ENCODE results near the gene UGGT2.
"Not testable (repeated sequence)": the region's sequence is repeated elsewhere in the genome, so short reads cannot be mapped to it uniquely, and the experiment has no call there.

The UGGT2 gene, protein sequence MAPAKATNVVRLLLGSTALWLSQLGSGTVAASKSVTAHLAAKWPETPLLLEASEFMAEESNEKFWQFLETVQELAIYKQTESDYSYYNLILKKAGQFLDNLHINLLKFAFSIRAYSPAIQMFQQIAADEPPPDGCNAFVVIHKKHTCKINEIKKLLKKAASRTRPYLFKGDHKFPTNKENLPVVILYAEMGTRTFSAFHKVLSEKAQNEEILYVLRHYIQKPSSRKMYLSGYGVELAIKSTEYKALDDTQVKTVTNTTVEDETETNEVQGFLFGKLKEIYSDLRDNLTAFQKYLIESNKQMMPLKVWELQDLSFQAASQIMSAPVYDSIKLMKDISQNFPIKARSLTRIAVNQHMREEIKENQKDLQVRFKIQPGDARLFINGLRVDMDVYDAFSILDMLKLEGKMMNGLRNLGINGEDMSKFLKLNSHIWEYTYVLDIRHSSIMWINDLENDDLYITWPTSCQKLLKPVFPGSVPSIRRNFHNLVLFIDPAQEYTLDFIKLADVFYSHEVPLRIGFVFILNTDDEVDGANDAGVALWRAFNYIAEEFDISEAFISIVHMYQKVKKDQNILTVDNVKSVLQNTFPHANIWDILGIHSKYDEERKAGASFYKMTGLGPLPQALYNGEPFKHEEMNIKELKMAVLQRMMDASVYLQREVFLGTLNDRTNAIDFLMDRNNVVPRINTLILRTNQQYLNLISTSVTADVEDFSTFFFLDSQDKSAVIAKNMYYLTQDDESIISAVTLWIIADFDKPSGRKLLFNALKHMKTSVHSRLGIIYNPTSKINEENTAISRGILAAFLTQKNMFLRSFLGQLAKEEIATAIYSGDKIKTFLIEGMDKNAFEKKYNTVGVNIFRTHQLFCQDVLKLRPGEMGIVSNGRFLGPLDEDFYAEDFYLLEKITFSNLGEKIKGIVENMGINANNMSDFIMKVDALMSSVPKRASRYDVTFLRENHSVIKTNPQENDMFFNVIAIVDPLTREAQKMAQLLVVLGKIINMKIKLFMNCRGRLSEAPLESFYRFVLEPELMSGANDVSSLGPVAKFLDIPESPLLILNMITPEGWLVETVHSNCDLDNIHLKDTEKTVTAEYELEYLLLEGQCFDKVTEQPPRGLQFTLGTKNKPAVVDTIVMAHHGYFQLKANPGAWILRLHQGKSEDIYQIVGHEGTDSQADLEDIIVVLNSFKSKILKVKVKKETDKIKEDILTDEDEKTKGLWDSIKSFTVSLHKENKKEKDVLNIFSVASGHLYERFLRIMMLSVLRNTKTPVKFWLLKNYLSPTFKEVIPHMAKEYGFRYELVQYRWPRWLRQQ (N-terminal part only)

DNA sequence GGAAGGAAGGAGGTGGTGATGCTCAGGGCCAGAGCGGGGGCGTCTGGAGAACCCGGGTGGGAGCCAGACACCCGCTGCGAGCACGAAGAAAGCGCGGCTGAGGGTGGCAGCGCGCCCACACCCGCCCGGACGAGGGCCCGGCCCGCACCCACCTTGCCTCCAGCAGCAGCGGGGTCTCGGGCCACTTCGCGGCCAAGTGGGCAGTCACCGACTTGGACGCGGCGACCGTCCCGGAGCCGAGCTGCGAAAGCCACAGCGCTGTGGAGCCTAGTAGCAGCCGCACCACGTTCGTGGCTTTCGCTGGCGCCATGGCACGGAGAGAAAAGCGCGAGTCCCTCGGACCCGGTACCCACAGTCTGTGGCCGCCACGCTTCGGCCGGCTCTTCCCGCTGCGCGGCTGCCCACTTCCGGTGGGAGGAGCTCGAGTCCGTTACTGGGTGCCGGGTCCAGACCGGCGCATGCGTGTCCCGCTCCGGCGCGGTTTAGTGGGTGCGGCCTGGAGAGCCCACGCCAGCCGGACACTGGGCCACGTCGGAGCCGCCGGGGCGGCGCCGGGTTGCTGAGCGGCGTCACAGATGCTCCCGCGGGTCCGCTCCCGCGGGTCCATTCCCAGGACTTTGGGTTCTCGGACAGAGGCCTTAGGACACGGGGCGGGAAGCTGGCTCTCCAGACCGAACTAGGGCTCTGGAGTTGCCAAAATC, at the start of gene UGGT2:
UGGT2 (minus strand) TSS at position 399 of the 701 bp plus-strand sequence; CDS start at position 310, 89 bp downstream.
- DNase-seq: peak; percentile 98

GRCh38 chr13:96100457-96101220, 47.4 kb upstream of the UGGT2 start:
- DNase-seq: no peak

- no peak for DNase-seq
Measured at GRCh38 chr13:96093296-96094006, 40.2 kb upstream of the UGGT2 start.

DNA sequence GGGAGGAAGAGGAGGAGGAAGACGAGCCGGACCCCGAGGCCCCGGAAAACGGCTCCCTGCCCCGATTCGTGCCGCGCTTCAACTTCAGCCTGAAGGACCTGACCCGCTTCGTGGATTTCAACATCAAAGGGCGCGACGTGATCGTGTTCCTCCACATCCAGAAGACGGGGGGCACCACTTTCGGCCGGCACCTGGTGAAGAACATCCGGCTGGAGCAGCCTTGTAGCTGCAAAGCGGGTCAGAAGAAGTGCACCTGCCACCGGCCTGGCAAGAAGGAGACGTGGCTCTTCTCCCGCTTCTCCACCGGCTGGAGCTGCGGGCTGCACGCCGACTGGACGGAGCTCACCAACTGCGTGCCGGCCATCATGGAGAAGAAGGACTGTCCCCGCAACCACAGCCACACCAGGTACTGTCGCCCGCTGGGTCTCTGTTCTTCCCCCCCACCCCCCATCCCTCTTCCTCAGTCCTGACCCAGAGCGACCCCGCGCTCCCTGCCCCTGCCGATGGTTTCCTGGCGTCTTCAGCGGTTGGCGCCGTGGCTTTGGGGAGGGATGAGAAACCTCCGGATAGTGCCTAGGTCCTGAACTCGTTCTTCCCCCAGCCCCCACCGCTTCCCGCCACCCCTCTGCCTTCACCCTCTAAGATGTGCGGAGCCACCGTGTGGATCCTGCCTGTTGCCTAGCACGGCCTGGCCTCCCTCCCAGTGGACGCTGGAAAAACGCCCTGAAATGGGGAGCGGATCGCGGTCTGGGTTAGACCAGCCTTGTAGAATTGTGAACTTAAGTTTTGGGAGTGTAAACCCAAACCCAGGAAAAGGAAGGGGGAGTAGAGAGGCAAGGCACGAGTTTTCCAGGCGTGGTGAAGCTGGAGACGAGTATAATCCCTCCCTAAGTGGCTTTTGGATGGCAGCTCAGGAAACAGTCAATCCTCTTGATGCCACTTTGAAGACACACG, 38.2 kb upstream of the UGGT2 start:
- no peak for DNase-seq

DNA sequence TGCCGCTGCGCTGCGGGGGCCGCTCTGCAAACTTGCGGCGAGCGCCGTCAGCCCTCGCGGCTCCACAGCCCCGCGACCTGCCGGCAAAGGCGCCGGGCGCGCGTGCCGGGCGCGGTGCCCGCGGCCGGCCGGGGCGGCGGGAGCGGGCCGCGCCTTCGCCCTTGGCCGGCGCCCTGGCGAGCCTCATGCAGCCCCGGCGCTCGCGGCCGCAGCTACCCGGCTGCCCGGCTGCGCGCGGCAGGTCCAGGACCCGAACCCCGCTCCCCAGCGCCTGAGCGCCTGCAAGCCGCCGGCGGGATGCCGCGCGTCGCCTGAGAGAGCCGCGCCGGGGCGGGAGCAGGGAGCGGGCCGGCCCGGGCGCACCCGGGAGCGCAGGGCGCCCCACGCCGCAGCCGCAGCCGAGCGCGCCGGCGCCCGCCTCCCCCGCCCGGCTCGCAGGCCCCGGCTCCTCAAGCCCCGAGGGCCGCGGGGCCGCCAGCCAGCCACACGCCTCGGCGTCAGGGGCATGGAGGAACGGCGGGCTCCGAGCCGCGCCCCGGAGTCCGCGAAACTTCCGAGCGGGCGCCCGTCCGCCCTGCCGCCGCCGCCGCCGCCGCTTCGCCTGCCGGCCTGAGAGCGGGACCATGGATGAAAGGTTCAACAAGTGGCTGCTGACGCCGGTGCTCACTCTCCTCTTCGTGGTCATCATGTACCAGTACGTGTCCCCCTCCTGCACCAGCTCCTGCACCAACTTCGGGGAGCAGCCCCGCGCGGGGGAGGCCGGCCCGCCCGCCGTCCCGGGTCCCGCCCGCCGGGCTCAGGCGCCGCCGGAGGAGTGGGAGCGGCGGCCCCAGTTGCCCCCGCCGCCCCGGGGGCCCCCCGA, 37.3 kb upstream of the UGGT2 start:
- DNase-seq: peak; percentile 6

DNA sequence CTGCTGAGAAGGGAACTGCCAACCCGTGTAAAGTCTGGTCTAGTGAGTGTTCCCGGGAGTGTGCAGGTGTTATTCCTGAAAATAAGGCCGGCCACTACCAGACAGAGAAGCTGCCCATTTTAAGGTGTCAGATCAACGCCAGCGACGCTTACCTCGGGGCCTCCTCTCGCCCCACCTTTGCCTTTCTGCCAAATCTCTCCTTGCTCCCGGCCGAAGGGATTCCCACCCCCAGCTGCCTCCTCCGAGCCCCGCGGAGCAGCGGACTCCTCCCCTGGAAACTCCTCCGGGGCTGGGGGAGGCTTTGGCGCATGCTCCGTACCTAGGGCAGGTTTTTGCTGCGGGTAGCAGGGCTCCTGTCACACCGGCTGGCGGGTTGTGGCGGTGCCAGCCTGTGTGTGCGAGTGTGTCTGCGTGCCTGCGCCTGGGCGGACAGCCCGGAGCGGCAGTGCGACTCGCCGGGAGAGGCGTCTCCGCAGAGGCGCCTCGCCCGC, 36.6 kb upstream of the UGGT2 start, which contains the start of gene HS6ST3:
HS6ST3 (plus strand) TSS at position 359 of the 491 bp plus-strand sequence.
- no peak for DNase-seq

DNA sequence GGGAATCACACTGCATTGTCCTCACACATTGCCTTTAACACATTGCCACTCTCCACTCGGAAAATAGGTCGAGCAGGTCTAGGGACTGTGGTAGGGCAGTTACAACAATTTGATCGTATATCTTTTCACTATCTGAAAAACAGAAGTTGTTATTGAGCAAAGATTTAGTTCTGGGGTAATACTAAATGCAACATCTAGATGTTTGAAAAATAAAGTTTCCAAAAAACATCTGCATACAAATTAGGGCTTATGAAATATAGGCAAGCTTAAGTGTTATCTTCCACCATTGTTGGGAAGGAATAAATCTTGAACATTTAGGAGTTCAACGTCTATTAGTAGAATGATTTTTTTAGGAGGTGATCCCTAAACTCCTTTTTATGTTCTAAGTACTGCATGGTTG, 35.9 kb upstream of the UGGT2 start:
- DNase-seq: no peak

GRCh38 chr13:96086736-96087135, 33.5 kb upstream of the UGGT2 start:
- DNase-seq: no peak

GRCh38 chr13:96082640-96083039, 29.4 kb upstream of the UGGT2 start:
- DNase-seq: no peak

DNA sequence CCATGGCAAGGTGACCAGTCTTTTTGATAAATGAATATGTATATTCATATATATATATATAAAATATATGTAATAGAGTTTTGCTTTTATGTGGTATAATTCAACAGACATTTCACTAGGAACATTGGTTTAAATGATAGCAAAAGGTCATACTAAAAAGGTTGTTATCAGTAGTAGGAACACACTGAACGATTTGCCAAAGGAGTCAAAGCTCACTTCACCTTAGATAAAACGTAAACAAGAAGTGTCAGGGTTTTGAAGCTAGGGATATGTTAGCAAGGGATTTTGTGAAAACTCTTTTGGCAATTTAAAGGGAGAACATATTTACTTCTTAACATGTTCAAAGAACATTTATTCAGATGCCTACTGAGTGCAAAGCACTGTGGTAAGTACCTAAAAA, 28.7 kb upstream of the UGGT2 start:
- DNase-seq: no peak

DNA sequence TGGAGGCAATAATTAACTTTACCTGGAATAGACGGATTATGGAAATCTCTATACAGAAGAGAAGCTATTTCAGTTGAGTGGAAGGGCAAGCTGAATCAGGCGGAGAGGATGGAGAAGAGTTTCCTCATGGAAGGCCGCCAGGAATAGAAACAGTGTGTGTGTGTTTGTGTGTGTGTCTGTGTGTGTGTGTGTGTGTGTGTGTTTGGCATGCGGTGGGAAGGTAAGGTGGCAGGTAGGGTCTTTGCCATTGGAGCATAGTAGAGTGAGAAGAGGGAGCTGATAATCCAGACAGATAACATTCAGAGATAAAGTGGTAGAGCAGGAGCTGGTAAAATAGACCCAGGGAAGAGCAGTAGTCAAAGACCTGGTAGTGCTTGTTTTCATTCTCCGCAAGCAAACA, 27.5 kb upstream of the UGGT2 start:
- no peak for DNase-seq

DNA sequence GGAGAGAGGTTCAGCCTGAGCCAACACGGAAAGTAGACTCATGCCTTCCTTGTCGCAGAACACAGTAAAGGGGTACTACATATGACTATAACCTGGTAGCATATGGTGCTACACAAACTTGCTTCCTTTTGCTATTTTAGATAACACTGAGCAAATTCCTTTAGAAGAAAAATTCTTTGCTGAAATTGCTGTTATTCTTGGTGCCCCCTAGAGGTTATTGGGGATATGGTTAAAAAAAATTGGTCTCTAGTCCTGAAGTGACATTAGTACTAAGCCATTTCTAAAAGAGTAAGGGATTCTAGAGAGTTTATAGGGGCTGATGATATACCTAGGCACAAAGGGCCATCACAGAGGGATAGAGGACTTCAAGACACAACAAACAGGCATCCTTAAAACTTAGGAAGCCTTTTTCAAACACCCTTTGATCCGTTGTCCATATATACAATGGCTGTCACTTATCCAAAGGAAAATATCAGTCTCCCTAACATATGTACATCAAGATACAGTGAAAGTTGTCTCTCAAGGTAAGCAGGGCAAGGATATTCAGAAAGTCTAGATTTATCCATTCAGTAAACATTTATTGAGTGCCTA, 22.8 kb upstream of the UGGT2 start:
- DNase-seq: peak; percentile 29

GRCh38 chr13:96072392-96072791, 19.2 kb upstream of the UGGT2 start:
- DNase-seq: no peak

DNA sequence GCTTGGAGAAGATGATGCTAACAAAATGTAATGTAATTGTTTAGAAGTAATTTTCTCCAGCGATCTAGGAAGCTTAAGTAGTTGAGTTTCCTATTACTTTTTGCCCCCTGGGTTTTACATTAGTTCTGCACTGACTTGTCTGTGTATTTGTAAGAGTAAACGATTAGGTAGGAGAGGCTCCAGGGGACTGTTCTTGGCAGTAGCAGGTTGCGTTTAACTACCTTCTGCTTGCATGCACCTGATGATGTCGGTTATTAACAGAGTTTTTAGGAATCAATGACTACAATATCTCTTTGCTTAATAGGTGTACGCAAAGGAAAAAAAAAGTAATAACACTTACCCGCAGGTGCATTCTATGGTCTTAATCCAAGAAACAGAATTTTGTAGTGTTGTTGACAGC, 18.3 kb upstream of the UGGT2 start:
- no peak for DNase-seq

DNA sequence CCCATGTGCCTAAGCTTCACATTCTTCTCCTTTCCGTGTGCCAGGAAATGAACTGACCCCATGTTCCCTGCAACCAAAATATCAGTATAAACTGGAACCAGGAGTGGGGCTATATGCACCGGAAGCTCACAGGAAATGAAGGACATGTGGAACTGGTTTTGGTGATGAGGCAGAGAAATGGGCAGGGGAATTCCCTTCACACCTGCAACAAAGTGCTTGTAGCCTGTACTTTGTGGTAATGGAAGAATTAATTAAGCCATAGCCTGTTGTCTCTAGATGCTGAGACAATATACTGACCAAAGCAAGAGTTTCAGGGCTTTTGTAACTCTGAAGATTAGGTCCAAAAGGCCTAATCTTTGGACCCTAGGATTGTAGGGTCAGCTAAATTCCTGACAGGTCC, 15.5 kb upstream of the UGGT2 start:
- DNase-seq: no peak

- DNase-seq: no peak
Measured at GRCh38 chr13:96065849-96066248, 12.6 kb upstream of the UGGT2 start.

DNA sequence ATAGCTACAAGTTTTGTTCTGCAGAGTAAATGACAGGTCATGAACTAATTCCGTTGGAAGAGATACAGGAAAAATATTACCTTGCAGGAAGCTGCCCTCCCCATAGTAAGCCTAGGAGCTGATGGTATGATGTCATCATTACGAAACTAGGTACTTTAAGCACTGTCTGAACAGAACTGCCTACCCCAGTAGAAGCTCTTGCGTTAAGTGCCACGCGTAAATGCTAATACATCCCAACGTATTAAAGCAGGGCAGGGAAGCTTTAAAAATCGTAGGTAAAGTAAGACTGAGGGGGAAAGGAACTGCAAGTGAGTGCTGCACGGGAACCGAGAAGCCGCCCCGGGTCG, 572 bp downstream of the UGGT2 start:
- DNase-seq: peak; percentile 49

- DNase-seq: not testable (repeated sequence)
Measured at GRCh38 chr13:96051946-96052345, 1.3 kb downstream of the UGGT2 start.

Data from suppressor macrophage treated with lipopolysaccharide for 4 hours (primary cell).